MM.1S (cell line): ENCODE measurements around the gene DHRS3.
"Not testable (repeated sequence)": the region's sequence is repeated elsewhere in the genome, so short reads cannot be mapped to it uniquely, and the experiment has no call there.

ENCODE experiments used
- CTCF ChIP-seq: fragments of 300-600 bp; sonication (generic); IDR thresholded peaks from 2 replicates; pipeline ENCODE4 v1.5.1; 2016; ENCODE audit warnings: antibody characterized with exemption, low read length, mixed read lengths
- EZH2 ChIP-seq: fragments of 300-600 bp; sonication (generic); optimal IDR thresholded peaks from 2 replicates; pipeline ENCODE3; 2017; ENCODE audit warnings: low read depth, mild to moderate bottlenecking, antibody characterized with exemption, low read length, mixed read lengths
- EZH2phosphoT487 ChIP-seq: fragments of 300-600 bp; sonication (generic); IDR thresholded peaks from 2 replicates; pipeline ENCODE4 v1.6.1; 2018; ENCODE audit warnings: antibody characterized with exemption, low read length

GRCh38 chr1:12564251-12564650 lies 53.8 kb downstream of the DHRS3 start:
- not testable (repeated sequence) for TF ChIP-seq CTCF, EZH2phosphoT487, EZH2
